ENCODE results near the gene AP1B1.

GRCh38 chr22:29298641-29299040, 89.7 kb downstream of the AP1B1 start:
- no peak for TF ChIP-seq CTCF (conservative IDR thresholded peaks at IDR 0.05; ENCODE audit: low read depth, low read length)
- TF ChIP-seq USF2 (IDR thresholded peaks at IDR 0.05; ENCODE audit: low read depth, low read length), result no peak
- TF ChIP-seq POLR2A (IDR thresholded peaks at IDR 0.05; ENCODE audit: low read depth, low read length), result no peak
- no peak for TF ChIP-seq SMC3 (IDR thresholded peaks at IDR 0.05; ENCODE audit: low read depth, low read length)
- TF ChIP-seq BHLHE40 (IDR thresholded peaks at IDR 0.05; ENCODE audit: low read depth, low read length), result no peak
- no peak for TF ChIP-seq RAD21 (IDR thresholded peaks at IDR 0.05; ENCODE audit: low read length)
- TF ChIP-seq MXI1 (IDR thresholded peaks at IDR 0.05; ENCODE audit: borderline replicate concordance, low read depth, low read length), result no peak
- TF ChIP-seq FOS (IDR thresholded peaks at IDR 0.05; ENCODE audit: low read depth, low read length), result no peak
- TF ChIP-seq CEBPB (IDR thresholded peaks at IDR 0.05; ENCODE audit: low read depth, low read length), result no peak

Measured in IMR-90 (cell line).